HG03025 (cell line): ENCODE data around the gene GRWD1.

Experiments
- ATAC-seq: cut with Tn5 transposase; IDR thresholded peaks from one replicate; pipeline ENCODE4 v1.9.1; 2021; ENCODE audit warnings: mild to moderate bottlenecking, moderate library complexity; ENCODE audit not compliant: unreplicated experiment, low FRiP score

GRWD1 gene

DNA sequence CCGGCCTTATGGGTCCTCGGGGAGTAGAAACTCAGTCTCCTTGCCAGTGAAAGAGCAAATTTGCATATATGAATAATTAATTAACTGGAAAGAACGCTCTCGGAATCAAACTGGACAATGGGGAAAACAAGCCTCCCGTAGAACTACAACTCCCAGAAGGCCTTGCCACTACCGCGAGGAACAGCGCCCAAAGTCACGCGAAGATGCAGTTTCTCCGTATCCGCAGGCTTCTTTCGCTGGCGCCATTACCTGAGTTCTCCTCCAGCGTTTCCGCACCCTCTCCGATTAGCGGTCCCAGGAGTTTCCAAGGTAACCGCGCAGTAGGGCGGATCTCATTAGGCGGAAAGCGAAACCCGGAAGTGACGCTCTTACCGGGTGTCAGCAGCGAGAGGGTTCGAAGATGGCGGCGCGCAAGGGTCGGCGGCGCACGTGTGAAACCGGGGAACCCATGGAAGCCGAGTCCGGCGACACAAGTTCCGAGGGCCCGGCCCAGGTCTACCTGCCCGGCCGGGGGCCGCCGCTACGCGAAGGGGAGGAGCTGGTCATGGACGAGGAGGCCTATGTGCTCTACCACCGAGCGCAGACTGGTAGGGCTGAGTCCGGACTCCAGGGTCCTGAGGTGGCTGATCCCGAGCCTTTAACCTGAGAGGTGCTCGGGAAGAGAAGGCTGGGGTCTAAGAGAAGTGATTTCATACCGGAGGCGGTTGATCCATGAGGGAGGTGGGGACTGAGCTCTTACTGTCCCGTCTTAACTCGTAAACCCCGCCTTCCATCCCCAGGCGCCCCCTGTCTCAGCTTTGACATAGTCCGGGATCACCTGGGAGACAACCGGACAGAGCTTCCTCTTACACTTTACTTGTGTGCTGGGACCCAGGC, at the start of gene GRWD1:
TSS of gene GRWD1 (plus strand) at position 378 of the 876 bp plus-strand sequence. CDS start at position 401, 23 bp downstream.
- ATAC-seq = peak; percentile 68

DNA sequence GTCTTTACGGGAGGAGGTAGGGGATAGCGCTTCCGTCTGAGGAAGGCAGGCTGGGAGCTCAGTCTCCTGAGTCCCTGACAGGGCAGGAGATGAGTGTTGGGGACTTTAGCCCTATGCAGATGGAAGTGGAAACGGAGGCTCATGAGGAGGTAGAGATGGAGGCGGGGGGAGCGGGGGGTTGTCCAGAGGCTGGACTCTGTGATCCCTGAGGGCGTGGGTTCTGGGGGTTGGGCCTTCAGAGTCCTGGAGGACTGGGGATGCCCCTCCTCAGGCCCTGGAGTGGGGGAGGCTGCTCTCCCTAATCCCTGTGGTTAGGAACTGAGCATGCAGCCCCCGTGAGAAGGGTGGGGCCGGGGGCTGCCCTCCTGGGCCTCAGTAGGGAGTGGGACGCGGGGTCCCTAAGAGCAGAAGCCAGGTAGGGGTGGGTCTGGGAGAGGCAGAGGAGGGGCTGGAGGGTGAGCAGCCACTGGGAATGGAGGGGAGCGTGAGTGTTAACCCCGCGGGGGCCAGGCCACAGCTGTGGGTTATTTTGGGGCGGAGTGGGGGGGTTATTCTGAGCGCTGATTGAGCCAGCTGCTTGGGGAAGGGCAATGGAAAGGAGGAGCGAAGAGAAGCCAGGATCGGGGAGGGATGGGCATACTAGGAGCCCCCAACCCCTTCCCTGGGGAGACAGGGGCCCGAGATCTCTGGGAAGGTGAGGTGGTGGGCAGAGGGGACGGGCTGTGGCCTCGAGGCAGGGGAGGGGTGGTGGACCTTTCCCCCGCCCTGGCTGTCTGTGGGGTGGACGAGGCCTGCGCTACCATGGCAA, 49.6 kb upstream of the GRWD1 start:
- no peak for ATAC-seq

DNA sequence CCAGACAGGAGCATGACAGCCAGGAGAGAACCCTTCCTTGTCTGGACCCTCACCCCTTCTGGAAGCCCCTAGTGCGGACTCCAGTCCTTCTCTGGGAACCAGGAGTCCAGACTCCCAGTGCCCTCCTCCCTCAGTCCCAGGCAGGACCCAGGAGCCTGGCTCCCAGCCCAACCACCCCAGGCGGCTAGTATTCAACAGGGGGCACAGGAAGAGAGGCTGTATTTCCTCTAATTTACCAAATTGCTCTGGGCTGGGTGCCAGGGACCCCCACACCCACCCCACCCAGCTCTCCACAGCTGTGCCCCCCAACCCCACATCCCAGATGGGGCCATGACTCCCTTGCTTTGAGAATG, 49.0 kb upstream of the GRWD1 start:
- ATAC-seq = no peak

DNA sequence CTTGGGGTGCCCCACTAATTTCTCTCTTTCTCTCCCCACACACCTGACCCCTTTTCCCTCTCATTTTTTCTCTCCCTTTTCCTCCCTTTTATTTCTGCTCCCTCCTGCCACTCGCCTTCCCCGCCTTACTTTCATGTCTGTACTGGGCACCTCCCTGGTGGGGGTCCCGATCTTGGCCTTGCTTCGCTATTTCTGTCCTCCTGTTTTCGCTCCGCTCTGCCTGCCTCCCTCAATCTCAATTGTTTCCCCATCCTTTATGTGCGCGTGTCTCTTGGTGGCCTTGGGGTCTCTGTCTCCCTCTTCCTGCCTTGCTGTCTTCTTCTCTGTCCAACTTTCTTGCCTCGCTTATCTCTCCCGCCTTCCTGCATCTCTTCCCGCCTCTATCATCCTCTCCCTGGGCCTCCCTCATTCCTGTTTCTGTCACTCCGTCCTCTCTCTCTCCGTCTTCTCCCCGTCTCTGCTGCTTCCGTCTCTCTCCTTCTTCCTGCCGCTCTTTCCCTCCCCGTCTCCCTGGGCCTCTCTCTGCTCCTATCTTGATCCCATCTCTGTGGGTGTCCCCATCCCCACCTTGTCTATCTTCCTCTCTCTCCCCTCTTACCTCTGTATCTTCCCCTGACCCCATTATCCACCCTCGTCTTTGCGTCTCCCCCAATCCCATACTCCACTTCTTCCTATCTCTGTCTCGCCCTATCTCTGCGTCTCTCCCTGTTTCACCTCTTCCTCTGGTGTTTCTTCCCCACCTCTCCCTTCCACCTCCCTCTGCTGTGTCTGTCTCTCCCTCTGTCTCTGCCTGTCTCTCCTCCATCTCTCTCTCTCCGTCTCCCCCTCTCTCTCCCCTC, 48.3 kb upstream of the GRWD1 start:
- no peak for ATAC-seq

DNA sequence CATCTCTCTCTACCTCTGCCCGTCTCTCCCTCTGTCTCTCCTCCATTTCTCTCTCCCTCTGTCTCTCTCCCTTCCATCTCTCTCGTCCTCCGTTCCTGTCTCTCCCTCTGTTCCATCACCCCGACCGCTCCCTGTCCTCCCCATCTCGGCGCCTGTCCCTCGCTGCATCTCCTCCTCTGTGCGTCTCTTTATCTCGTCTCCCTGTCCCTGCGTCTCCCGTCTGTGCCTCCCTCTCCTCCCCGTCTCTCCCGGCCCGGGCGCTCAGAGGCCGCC, 47.7 kb upstream of the GRWD1 start:
- no peak for ATAC-seq

DNA sequence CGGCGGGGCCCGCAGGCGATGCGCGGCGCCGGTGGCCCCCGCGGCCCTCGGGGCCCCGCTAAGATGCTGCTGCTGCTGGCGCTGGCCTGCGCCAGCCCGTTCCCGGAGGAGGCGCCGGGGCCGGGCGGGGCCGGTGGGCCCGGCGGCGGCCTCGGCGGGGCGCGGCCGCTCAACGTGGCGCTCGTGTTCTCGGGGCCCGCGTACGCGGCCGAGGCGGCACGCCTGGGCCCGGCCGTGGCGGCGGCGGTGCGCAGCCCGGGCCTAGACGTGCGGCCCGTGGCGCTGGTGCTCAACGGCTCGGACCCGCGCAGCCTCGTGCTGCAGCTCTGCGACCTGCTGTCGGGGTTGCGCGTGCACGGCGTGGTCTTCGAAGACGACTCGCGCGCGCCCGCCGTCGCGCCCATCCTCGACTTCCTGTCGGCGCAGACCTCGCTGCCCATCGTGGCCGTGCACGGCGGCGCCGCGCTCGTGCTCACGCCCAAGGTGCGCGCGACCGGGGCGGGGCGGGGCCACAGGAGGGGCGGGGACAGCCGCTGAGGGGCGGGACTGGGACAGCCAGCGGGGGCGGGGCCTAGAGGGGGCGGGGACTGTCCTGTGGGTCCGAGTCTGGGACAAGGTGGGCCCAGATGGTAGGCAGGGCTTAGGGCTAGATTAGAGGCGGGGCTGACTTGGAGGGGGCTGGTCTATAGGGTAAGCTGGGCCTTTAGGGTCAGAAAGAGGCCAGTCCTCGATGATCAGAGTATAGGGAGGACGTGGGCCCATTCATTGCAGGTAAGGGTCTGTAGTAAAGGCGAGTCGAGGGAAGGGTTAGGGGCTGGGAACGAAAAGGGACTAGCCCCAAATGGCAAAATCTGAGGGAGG, 47.2 kb upstream of the GRWD1 start:
- no peak for ATAC-seq

DNA sequence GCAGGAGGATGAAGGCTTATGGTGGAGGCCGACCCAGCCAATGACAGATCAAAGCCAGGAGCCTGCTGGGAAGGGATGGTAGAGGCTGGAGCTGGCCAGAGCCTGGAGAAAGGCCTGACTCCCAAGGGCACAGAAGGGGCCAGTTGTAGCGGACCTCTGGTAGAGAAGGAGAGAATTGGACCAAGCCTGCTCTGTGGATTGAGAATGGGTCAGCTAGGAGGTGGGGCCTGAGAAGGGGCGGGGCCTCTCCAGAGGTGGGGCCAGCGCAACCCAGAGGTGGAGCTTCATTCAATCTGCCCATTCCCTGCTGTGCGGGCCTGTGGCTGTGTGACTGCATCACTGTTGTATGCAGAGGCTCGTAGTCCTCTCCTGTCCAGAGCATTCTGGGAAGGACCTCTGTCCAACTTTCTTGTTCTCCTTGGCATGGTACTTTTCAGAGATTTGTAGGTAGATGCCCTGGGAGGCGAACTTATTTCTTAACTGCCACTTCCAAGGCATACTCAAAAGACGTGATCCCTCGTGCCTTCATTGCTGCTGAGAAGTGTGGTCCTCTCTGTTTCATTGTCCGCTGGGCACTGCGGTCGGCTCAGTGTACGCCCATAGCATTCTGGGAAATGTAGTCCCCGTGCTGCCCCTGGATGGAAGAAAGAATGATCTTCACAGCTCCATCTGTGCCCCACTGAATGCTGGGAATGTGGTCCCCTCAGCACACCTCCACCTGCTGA, 45.6 kb upstream of the GRWD1 start:
- no peak for ATAC-seq

DNA sequence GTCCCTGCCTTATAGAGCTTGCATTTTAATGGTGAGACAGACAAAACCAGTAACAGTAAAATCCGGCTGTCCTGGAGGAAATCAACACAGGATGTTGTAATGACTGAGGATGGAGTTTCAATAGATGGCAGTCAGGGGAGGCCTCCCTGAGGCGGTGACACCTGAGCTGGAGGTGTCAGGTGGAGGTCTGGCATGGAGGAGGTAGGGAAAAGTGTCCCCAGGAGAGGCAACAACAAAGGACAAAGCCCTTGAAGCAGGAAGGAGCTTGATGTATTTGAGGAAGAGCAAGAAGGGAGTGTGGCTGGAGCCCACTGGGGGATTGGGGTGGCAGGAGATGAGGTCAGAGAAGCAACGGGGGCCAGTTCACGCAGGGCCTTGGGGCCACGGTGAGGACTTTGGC, 44.5 kb upstream of the GRWD1 start:
- no peak for ATAC-seq

DNA sequence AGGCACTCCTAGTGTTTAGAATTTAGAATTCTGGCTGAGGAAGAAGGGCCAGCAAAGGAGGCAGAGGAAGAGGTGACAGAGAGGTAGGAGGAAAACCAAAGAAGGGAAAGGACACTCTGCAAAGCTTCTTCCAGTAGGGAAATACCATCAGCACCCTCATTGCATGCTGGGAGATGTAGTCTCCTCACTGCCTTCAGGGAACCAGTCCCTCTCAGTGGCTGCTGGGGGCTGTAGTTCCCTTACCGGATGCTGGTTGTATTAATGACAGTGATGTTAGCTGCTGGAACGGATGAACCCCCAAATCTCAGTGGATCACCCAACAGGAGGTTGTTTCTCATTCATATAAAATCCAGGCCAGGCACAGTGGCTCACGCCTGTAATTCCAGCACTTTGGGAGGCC, 42.2 kb upstream of the GRWD1 start:
- ATAC-seq = no peak

DNA sequence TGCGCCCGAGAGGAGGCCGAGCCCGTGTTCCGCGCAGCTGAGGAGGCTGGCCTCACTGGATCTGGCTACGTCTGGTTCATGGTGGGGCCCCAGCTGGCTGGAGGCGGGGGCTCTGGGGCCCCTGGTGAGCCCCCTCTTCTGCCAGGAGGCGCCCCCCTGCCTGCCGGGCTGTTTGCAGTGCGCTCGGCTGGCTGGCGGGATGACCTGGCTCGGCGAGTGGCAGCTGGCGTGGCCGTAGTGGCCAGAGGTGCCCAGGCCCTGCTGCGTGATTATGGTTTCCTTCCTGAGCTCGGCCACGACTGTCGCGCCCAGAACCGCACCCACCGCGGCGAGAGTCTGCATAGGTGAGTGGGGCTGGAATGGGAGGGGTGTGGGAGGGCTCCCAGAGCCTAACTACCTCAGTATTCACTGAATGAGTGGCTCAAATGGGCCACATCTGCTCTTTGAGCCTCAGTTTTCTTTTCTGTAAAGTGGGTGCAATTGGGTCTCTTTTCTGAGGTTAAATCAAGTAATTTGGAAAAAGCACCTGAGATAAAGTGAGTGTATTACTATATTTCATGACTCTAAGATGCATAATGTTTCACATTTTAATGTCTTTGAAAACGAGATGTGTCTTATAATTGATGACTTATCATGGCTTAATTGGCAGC, 40.6 kb upstream of the GRWD1 start:
- ATAC-seq = no peak

DNA sequence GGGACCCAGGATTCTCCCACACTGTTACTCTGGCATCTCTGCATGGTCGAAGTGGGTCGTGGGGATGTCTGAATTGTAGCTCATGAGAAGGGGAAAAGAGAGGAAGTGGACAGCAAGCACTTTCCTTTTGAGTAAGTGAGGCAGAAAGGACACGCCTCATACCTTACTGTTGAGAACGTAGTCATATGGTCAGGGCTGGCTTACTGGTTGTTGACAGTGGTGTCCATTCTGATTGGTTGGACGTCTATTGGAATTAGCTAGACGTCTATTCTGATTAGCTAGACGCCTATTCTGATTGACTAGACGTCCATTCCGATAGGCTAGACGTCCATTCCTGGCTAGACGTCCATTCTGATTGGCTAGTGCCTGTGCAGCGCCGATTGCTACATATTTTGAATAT, 39.9 kb upstream of the GRWD1 start:
- ATAC-seq = no peak

DNA sequence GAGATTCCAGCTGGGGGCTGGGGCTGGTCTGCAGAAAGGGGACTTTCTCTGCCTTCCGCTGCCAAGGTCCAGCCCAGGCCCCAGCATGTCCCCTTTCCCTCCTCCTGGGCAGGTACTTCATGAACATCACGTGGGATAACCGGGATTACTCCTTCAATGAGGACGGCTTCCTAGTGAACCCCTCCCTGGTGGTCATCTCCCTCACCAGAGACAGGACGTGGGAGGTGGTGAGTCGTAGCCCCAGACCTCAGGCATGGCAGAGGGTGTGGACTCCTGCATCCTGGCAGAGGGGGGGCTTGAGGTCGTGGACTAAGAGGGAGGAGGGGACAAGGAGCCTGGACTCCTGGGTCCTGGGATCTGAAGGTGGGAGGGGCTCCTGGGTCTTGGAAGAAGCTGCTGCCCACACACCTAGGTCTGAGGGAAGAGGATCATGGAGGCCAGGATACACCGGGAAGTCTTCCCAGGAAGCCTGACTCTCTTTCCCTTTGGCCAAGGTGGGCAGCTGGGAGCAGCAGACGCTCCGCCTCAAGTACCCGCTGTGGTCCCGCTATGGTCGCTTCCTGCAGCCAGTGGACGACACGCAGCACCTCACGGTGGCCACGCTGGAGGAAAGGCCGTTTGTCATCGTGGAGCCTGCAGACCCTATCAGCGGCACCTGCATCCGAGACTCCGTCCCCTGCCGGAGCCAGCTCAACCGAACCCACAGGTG, 31.8 kb upstream of the GRWD1 start:
- ATAC-seq = no peak

DNA sequence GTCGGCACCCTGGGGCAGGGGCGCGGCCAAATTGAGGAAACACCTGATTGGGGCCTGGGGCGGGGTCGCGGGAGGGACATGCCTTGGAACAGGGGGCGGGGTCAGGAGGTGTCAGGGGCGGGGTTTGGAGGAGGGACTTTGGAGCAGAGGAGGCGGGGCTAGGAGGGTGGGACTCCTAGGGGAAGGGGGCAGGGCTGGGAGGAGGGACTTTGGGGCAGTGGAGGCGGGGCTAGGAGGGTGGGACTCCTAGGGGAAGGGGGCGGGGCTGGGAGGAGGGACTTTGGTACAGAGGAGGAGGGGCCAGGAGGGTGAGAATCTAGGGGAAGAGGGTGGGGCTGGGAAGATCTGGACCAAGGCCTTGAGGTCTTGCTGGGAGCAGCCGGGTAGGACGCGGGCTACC, 30.4 kb upstream of the GRWD1 start:
- ATAC-seq = no peak

DNA sequence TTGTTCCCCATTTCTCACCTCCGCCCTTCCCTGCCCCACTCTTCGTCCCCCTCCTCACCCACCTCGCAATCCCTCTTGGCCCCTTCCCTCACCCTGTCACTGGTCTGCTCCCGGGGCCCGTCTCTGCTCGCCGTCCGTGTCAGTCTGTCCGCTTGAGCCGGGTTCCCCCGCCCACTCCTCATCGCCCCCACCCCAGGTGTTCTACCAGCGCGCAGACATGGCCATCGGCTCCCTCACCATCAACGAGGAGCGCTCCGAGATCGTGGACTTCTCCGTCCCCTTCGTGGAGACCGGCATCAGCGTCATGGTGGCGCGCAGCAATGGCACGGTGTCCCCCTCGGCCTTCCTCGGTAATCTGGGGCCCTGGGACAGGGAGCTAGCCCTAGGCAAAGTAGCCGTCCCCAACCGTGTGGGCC, 30.0 kb upstream of the GRWD1 start:
- no peak for ATAC-seq

DNA sequence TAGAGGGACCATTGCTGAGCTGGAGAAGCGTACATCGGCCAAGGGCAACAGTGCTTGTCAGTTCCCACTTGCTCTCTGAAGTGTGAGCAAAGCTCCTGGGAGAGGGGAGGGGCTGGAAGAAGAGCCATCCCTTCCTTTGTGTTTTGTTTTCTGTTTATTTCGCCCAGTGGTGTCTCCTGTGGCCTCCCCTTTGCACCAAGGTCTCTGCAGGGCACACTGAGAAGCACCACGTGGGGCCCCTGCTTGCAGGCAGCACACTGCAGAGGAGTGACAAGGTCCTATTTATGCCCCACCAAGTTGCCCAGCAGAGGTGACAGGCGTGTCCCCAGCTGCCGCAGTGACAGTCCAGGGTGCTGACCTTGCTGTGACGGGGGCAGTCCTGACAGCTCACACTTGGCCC, 28.4 kb upstream of the GRWD1 start:
- ATAC-seq = no peak

DNA sequence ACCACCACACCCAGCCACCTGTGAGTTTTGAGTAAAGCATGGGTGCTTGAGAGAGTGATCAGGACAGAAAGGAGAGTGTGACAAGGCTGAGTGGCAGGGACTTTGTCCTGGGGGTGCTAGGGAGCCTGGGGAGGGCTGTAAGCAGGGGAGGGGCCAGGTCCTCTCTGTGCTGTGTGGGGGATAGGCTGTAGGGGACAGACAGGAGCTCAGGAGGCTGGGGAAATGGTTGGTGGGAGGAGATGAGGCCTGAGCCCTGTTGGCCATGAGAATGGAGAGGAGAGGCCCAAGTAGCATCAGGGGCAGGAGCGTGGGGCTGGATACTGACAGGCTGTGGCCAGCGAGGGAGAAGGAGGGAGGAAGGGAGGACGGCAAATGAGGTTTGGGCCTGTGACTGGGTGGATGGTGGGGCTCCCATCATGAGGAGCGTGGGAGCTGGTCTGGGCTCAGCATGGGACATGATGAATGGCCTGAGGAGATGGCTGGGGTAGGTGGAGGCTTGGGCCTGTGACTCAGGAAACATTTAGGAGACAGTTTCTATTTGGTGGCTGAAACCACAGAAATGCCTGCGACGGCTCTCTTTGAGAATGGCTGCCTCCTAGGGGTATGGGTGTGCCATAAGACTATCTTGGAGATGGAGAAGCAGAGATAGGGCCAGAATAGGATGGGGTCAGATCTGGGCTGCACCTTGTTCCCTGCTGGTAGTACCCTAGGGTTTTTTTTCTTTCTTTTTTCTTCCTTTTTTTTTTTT, 27.3 kb upstream of the GRWD1 start:
- no peak for ATAC-seq

DNA sequence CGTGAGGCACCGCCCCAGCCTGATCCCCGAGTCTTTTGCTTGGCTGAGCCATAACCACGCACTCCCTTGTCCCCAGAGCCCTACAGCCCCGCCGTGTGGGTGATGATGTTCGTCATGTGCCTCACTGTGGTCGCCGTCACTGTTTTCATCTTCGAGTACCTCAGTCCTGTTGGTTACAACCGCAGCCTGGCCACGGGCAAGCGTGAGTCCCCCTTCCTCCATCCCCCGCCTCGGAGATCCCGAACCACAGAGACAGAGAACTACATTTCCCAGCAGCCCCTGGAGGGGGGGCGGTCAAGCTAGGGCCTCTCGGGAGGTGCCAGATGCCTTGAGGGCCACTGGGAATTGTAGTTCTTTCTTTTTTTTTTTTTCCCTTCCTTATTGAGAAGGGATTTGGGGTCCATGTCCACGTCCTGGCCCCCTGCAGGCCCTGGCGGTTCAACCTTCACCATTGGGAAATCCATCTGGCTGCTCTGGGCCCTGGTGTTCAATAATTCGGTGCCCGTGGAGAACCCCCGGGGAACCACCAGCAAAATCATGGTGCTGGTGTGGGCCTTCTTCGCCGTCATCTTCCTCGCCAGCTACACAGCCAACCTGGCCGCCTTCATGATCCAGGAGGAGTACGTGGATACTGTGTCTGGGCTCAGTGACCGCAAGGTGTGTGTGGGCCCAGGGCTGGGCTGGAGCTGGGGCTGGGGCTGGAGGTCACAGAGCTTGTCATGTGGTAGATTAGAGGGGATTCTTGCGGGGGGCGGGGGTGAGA, 26.4 kb upstream of the GRWD1 start:
- ATAC-seq = peak; percentile 59
